Endothelial cell of umbilical vein (primary cell): ENCODE results near the gene PPP1R3E. TPM values are rescaled to one million over a fixed set of nuclear protein-coding genes. Genes with fewer than 3 reads are reported as not detected.
A peak's percentile ranks its signal among the peaks of the same experiment; 100 is the strongest.

ENCODE experiments used
- BruUV-seq: library from RNA; stranded (reverse); fragments of 400-500 nt; replicated peaks from 2 replicates; lab custom pipeline; 2021; lab: Mats Ljungman, UMichigan
- CTCF ChIA-PET: fragments of 300-600, 350-600 bp; sonication (Branson Sonifier 250); formaldehyde crosslinking; loops from one replicate; lab custom pipeline; 2021; ENCODE audit warnings: antibody characterized with exemption, inconsistent platforms; lab: Charles Lee
- POLR2A ChIA-PET: fragments of 300-600, 350-600 bp; sonication (Branson Sonifier 250); formaldehyde crosslinking; loops from one replicate; lab custom pipeline; 2021; ENCODE audit warnings: antibody characterized with exemption, inconsistent platforms; lab: Charles Lee
- DNase-seq: peaks from one replicate; pipeline ENCODE4 v3.0.0-alpha.2; 2011; ENCODE audit warnings: low read depth, low spot score
- FAIRE-seq: peaks from 2 replicates; lab custom pipeline; 2011; peaks lifted over from hg19 to GRCh38; lab: Jason Lieb, UNC
- H2AFZ ChIP-seq: 2 replicates; pipeline ENCODE4 v1.6.0; 2012; ENCODE audit warnings: low read depth, low read length, control low read depth, inconsistent platforms
- H3K27ac ChIP-seq: 2 replicates; pipeline ENCODE4 v1.5.1; 2011; ENCODE audit warnings: low read depth, mild to moderate bottlenecking, control low read depth, low read length, moderate library complexity; ENCODE audit not compliant: insufficient read depth
- H3K27me3 ChIP-seq, 2 experiments: 2 replicates each; pipeline versions ENCODE4 v1.6.0 to v1.6.1; 2011; ENCODE audit warnings: low read length in 2 of 2, mixed read lengths in 1 of 2; ENCODE audit not compliant: control insufficient read depth in 2 of 2, insufficient read depth in 2 of 2
- H3K36me3 ChIP-seq, 2 experiments: 2 replicates in 1 of 2; 3 replicates in 1 of 2; pipeline ENCODE4 v1.5.1; 2011; ENCODE audit warnings: low read length in 2 of 2, mild to moderate bottlenecking in 1 of 2, moderate library complexity in 1 of 2; ENCODE audit not compliant: control insufficient read depth in 2 of 2, insufficient read depth in 2 of 2; ENCODE audit errors: extremely low read depth in 1 of 2
- H3K4me1 ChIP-seq: 3 replicates; pipeline ENCODE4 v1.5.1; 2011; ENCODE audit warnings: mild to moderate bottlenecking, low read length; ENCODE audit not compliant: control insufficient read depth, insufficient read depth; ENCODE audit errors: extremely low read depth
- H3K4me2 ChIP-seq: 2 replicates; pipeline ENCODE4 v1.6.1; 2011; ENCODE audit warnings: low read length, control low read depth, mixed read lengths; ENCODE audit not compliant: insufficient read depth
- H3K4me3 ChIP-seq, 3 experiments: fragments of 200-600 bp in 1 of 3; sonication (generic), shearing (Covaris generic) in 1 of 3; replicated peaks in 1 of 3; 2 replicates each; pipeline ENCODE4 v1.5.1; 2011 to 2016; ENCODE audit warnings: control low read depth in 3 of 3, low read length in 3 of 3, mild to moderate bottlenecking in 2 of 3, inconsistent platforms in 1 of 3, low read depth in 1 of 3, moderate library complexity in 1 of 3; ENCODE audit not compliant: insufficient read depth in 1 of 3
- H3K79me2 ChIP-seq: 2 replicates; pipeline ENCODE4 v1.6.0; 2012; ENCODE audit warnings: low read length, inconsistent platforms; ENCODE audit not compliant: control insufficient read depth, insufficient read depth
- H3K9ac ChIP-seq: replicated peaks from 2 replicates; pipeline ENCODE3; 2011; ENCODE audit warnings: low read length, control low read depth; ENCODE audit not compliant: insufficient read depth; ENCODE audit errors: extremely low read depth
- H3K9me1 ChIP-seq: replicated peaks from 3 replicates; pipeline ENCODE4 v1.6.0; 2011; ENCODE audit warnings: mild to moderate bottlenecking, low read length; ENCODE audit not compliant: control insufficient read depth, insufficient read depth; ENCODE audit errors: extremely low read depth
- H3K9me3 ChIP-seq: replicated peaks from 2 replicates; pipeline ENCODE4 v1.5.1; 2012; ENCODE audit warnings: low read length, inconsistent platforms; ENCODE audit not compliant: control insufficient read depth, insufficient read depth
- H4K20me1 ChIP-seq: replicated peaks from 2 replicates; pipeline ENCODE3; 2011; ENCODE audit warnings: mild to moderate bottlenecking, low read length; ENCODE audit not compliant: control insufficient read depth, insufficient read depth; ENCODE audit errors: extremely low read depth
- EZH2 ChIP-seq: IDR thresholded peaks from 2 replicates; pipeline ENCODE4 v1.6.1; 2012; ENCODE audit warnings: borderline replicate concordance, low read depth, mild to moderate bottlenecking, moderate library complexity, low read length, inconsistent platforms; ENCODE audit not compliant: severe bottlenecking
- FOS ChIP-seq: IDR thresholded peaks from 2 replicates; pipeline ENCODE4 v1.6.1; 2011; ENCODE audit warnings: mild to moderate bottlenecking, low read length, moderate library complexity, borderline replicate concordance; ENCODE audit not compliant: insufficient read depth
- GATA2 ChIP-seq: IDR thresholded peaks from 2 replicates; pipeline ENCODE4 v1.7.0; 2011; ENCODE audit warnings: low read depth, mild to moderate bottlenecking, moderate library complexity, mixed read lengths, low read length; ENCODE audit not compliant: insufficient read length, insufficient read depth
- JUN ChIP-seq: IDR thresholded peaks from 2 replicates; pipeline ENCODE4 v1.6.1; 2011; ENCODE audit warnings: borderline replicate concordance, low read depth; ENCODE audit not compliant: insufficient read length, insufficient read depth
- POLR2A ChIP-seq: IDR thresholded peaks from 2 replicates; pipeline ENCODE4 v1.6.1; 2012; ENCODE audit warnings: low read depth, mild to moderate bottlenecking, control low read depth, low read length
- POLR2AphosphoS5 ChIP-seq: IDR thresholded peaks from 2 replicates; pipeline ENCODE4 v1.6.1; 2012; ENCODE audit warnings: low read depth, mild to moderate bottlenecking, control low read depth, low read length, moderate library complexity; ENCODE audit not compliant: insufficient read depth
- dilution Hi-C: fragments of 300-500 bp; cut with MboI; formaldehyde crosslinking; loops from one replicate; pipeline ENCODE4 v1.15.0; 2019; ENCODE audit warnings: low sequenced_read_pairs; ENCODE audit not compliant: extremely low pct_ligation_motif_present
- intact Hi-C: fragments of 100-400 bp; cut with micrococcal nuclease; formaldehyde crosslinking; loops from one replicate; pipeline ENCODE4 v1.10.0; 2022
- polyA plus RNA-seq, 4 experiments: library from polyadenylated mRNA; depleted of rRNA in 3 of 4; stranded (reverse) in 3 of 4; unstranded in 1 of 4; fragments of >200 nt; gene quantifications; 2 replicates each; pipeline versions ENCODE4 v1.2.1 to v1.2.3, GENCODE V29; 2011 to 2012; ENCODE audit warnings: missing spikeins in 1 of 4
- total RNA-seq: library from RNA; stranded (reverse); gene quantifications from 2 replicates; pipeline ENCODE4 v1.2.3, GENCODE V29; 2021
- TF ChIP-seq, protein P1 (sequence below), 2 donors: IDR thresholded peaks; 1 replicate in 1 of 2; 2 replicates in 1 of 2; pipeline ENCODE4 v1.5.1; 2011; ENCODE audit warnings: low read length in 2 of 2, mild to moderate bottlenecking in 2 of 2, moderate library complexity in 2 of 2, control low read depth in 1 of 2, inconsistent platforms in 1 of 2, low read depth in 1 of 2; ENCODE audit not compliant: insufficient read depth in 1 of 2; ENCODE audit errors: extremely low read depth in 1 of 2
- TF ChIP-seq, protein P2 (sequence below): IDR thresholded peaks from 2 replicates; pipeline ENCODE4 v1.6.1; 2011; ENCODE audit not compliant: insufficient read depth, insufficient read length

Gene PPP1R3E
- total and polyA plus RNA-seq, 2 donors (not counting 3 experiments of a cell fraction or from before 2014, with no cell fraction given) = 4.3 to 7.4 TPM

DNA sequence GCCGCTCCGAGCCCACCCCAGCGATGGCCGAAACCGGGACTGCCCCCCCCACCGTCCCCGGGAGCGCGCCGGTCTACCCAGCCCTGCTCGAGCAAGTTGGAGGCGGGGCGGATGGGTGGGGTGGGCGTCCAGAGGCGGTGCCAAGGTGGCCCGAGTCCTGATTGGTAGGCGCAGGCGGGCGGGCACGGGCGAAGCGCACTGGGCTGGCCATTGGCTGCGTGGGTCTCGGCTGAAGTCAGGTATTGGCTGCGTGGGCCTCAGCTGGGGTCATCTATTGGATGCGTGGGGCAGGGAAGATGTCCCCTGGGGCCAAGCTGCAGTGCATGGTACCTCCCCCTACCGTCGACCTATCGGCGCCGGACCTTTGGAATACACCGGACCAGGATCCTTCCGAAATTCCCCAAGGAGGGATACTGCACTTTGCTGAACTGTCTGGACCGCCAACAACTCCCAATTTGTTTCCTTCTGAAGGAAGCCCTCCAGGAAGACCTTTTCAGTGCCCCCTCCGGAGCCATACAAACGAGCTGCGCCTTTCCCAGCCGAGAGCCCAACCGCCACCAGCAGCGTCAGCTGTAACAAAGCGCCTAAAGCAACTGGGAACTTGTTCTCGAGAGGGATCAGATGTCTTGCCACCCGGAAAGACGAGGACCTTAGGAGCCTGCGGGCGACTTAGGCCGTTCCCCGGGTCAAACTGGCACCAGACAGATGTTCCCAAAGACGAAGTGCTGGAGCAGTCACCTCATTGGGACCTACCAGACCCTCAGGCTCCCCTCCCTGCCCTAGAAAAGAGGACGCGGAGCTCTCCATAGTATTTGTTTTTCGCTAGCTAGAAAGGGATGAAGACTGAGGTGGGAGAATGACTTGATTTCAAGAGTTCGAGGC is 16.4 kb downstream of the PPP1R3E start, which contains the start of gene HOMEZ:
Gene HOMEZ (minus strand): TSS at position 113 of the 882 bp plus-strand sequence. CDS start 180 bp downstream, outside the sequence.
- peak; percentile 99 for DNase-seq
- CTCF ChIA-PET = interaction anchor here (0.8 to 4.7 kb wide), 9 partner anchors 8 to 166 kb away, joined by 3 to 36 read pairs (median 4); partner anchors contain the start of gene PABPN1
- intact Hi-C loops = loop anchor here (1.0 to 2.0 kb wide), 4 partner anchors 9 to 183 kb away; partner anchors contain the start of genes NGDN and PABPN1
- TF ChIP-seq POLR2A = peak; percentile 84
- TF ChIP-seq, protein P1, sequence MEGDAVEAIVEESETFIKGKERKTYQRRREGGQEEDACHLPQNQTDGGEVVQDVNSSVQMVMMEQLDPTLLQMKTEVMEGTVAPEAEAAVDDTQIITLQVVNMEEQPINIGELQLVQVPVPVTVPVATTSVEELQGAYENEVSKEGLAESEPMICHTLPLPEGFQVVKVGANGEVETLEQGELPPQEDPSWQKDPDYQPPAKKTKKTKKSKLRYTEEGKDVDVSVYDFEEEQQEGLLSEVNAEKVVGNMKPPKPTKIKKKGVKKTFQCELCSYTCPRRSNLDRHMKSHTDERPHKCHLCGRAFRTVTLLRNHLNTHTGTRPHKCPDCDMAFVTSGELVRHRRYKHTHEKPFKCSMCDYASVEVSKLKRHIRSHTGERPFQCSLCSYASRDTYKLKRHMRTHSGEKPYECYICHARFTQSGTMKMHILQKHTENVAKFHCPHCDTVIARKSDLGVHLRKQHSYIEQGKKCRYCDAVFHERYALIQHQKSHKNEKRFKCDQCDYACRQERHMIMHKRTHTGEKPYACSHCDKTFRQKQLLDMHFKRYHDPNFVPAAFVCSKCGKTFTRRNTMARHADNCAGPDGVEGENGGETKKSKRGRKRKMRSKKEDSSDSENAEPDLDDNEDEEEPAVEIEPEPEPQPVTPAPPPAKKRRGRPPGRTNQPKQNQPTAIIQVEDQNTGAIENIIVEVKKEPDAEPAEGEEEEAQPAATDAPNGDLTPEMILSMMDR (IDR thresholded peaks at IDR 0.05; ENCODE audit: extremely low read depth in 1 of 2, insufficient read depth in 1 of 2, low read depth in 1 of 2, low read length in 2 of 2) = no peak
- TF ChIP-seq, protein P2, sequence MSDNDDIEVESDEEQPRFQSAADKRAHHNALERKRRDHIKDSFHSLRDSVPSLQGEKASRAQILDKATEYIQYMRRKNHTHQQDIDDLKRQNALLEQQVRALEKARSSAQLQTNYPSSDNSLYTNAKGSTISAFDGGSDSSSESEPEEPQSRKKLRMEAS = no peak
- TF ChIP-seq GATA2 = no peak
- peak; percentile 40 for TF ChIP-seq POLR2AphosphoS5
- TF ChIP-seq JUN = no peak
- no peak for TF ChIP-seq FOS
- TF ChIP-seq EZH2 = peak; percentile 69
- peak; percentile 97 for FAIRE-seq
- Histone ChIP-seq H3K79me2 (peaks cover 14% of the 10 kb centered on the region), H2AFZ (peak within 1 kb of the TSS; percentile 93), H3K4me3 (peak within 1 kb of the TSS; percentile 79 to 98 (median 94)), H3K9ac (peak within 1 kb of the TSS; percentile 82), H3K4me1 (peaks cover 21% of the 10 kb centered on the region), H3K9me3 (no peaks in the 10 kb centered on the region), H3K4me2 (peak within 1 kb of the TSS; percentile 96), H3K9me1 (no peaks in the 10 kb centered on the region), H3K27ac (peak within 1 kb of the TSS; percentile 65), H3K36me3 (no peaks in the 10 kb centered on the region), H4K20me1 (no peaks in the 10 kb centered on the region), H3K27me3 (peaks cover 2 to 12% of the 10 kb centered on the region in 2 experiments)
- POLR2A ChIA-PET = interaction anchor here (1.1 kb wide), 1 partner anchor 15 kb away, joined by 5 read pairs; no protein-coding TSS in a partner anchor
- TSS peak; percentile 95 for BruUV-seq
- dilution Hi-C loops = no loop called here
